Stimulated activated CD8-positive, alpha-beta memory T cell treated with anti-CD3 and anti-CD28 coated beads, Interleukin-4, amount 100 ng/mL, for 1 hour (primary cell): ENCODE results near the gene PRSS36.
"Not testable (repeated sequence)": the region's sequence is repeated elsewhere in the genome, so short reads cannot be mapped to it uniquely, and the experiment has no call there.

Source experiments
- DNase-seq, 2 donors: peaks; one replicate each; pipeline ENCODE4 v3.0.0-alpha.2; 2020; ENCODE audit warnings: low read depth in 2 of 2, low spot score in 1 of 2

The PRSS36 gene

DNA sequence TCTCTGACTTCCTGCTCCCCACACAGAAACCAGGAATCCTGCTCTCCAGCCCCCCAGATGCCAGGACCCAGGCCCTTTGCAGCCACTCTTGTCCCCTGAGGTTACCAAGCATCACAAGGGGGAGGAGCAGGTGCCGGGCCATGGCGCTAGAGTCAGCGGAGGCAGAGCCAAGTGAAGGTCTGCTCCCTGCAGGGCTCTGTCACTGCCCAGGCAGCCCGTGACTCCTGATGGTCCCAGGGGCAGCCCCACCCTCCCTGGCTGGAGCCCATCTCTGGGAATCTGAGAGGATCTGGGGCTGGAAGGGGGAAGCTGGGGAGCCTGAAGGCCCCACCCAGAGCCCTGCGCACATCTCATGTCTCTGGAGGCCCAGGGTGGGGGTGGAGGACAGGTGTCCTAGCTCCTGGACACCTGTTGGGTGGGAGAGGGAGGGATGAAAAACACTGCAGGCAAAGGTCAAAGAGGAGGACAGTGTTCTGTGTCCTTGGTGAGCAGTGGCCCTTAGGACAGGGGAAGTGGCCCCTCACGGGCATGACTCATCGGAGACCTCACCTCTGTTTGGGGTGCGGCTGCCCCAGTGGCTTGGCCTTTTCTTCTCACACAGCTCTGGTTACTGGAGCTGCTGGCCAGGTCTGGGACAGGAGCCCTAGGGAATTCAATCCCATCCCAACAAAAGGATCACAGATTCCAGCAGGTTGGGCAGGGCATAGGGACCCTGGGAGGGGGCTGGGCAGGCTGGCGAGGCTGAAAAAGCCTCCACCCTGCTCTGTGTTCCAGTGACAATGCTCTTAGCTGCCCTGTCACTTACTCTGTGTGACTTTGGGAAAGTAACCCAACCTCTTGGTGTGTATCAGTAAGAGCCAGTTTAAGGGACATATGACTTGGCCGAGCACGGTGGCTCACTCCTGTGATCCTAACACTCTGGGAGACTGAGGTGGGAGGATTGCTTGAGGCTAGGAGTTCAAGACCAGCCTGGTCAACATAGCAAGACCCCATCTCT is at the start of gene PRSS36:
Gene PRSS36 (minus strand): TSS at position 173 of the 997 bp plus-strand sequence. CDS start 31 bp downstream, at position 142.
- DNase-seq, result no peak

DNA sequence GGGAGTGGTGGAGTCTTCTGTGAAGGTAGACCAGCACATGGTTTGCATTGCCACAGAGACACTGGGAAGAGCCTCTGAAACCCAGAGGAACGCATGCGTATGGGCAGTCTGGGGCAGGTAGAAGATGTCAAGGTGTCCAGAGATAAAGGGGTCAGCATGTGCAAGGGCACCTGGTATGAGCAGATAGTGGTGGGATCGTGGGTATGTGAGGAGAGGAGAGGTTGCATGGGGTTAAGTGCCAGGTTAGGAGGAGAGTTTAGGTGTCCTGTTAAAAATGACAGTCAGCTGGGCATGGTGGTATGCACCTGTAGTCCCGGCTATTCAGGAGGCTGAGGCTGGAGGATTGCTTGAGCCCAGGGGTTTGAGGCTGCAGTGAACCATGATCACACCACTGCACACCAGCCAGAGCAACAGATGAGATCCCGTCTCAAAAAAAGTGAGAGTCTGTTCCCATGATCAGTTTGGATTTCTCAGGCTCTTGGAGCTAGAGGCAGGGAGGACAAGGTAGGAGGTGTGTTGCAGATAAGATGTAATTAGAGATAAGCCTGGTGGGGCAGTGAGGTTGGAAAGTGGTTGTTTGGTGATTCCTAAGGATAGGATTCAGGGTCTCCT is 49.7 kb upstream of the PRSS36 start:
- DNase-seq, result no peak

GRCh38 chr16:31198207-31198882 is 48.5 kb upstream of the PRSS36 start:
- no peak for DNase-seq

DNA sequence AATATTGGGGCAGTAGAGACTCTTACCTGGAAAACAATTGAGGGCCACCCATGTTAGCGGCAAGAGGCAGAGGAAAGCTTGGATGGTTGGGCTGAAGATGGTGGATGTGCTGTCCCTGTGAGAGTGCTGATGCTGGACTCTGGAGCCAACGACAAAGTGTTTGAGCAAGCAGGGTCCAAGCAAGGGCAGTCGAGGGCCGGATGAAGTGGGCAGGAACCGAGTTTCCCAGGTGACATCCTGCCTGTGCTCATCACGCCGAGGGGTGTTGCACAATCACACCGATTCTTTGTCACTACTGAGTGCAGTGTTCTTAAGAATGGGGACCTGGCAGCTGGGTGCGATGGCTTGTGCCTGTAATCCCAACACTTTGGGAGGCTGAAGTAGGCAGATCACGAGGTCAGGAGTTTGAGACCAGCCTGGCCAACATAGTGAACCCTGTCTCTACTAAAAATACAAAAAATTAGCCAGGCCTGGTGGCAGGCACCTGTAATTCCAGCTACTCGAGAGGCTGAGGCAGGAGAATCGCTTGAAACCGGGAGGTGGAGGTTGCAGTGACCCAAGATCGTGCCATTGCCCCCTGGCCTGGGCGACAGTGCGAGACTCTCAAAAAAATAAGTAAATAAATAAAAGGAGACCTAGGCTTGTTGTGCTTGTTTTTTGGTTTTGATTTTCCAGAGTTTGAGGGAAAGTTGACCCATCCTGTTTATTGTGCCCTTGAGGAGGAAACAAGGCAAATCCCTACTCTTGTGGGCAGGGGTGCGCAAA is 46.6 kb upstream of the PRSS36 start:
- DNase-seq, result no peak

DNA sequence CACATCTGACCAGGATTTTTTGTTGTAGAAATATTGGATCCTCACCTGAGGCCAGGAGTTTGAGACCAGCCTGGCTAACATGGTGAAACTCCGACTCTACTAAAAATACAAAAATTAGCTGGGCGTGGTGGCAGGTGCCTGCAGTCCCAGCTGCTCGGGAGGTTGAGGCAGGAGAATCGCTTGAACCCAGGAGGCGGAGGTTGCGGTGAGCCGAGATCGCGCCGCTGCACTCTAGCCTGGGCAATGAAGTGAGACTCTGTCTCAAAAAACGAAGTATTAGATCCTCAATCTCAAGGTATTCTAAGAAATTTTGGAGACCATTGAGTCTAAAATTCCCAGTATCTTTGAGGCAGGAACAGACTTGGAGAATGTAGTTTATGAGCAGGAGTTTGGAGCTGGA is 46.0 kb upstream of the PRSS36 start:
- DNase-seq, result not testable (repeated sequence)

DNA sequence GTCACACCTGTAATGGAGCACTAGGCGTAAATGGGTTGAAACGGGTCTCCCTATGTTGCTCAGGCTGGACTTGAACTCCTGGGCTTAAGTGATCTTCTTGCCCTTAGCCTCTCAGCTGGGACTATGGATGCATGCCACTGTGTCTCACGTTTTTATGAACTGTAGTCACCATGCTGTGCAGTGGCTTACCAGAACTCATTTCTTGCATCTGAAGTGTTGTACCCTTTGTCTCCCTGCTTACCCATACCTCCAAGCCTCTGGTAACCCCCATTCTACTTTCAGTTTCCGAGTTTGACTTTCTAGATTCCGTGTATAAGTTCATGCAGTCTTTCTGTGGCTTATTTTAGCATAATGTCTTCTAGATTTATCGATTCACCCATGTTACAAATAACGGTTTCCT is 45.0 kb upstream of the PRSS36 start:
- DNase-seq, result no peak

DNA sequence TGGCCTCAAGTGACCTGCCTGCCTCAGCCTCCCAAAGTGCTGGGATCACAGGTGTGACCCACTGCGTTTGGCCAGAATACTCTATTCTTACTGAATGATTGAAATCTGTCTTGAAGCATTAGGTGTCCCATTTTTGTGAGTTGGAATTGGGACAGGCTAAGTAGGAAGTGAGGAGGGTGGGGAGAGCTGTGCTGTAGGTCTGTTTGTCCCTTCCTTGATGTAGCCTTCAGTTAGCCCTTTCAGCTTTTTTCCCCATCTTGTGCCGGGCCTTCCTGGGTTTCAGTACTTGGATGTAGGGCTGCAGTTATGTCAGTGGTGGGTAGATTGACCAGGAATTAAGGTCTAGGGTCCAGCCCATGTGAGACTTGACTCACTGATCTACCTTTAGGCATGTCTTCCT is 44.0 kb upstream of the PRSS36 start:
- DNase-seq, result no peak

DNA sequence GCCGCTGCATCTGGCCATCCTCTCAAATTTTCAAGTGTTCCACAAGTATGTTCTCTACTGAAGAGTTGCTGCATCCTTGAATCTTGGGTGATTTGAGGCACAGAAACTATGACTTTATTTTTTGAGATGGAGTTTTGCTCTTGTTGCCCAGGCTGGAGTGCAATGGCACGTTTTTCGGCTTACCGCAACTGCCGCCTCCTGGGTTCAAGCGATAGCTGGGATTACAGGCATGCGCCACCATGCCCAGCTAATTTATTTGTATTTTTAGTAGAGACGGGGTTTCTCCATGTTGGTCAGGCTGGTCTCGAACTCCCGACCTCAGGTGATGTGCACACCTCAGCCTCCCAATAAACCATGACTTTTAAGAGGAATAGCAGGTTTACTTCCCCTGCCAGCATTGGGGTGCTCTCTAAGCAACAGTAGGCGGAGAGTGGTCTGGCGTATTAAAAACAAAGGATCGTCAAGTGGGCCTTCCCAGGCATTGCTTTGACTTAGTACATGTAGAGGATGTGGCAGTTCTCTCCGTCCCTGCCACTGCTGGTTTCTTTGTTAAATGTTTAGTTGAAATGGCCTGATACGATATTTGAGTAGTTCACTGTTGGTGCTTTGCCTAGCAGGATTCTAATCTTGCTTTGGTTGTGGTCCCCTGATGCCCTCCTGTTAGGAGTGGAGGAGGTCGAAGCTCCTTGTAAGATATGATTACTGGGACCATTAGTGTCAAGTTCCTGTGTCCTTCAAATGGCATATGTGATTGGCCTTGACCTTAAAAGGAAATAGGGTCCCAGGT is 43.2 kb upstream of the PRSS36 start:
- DNase-seq, result no peak

DNA sequence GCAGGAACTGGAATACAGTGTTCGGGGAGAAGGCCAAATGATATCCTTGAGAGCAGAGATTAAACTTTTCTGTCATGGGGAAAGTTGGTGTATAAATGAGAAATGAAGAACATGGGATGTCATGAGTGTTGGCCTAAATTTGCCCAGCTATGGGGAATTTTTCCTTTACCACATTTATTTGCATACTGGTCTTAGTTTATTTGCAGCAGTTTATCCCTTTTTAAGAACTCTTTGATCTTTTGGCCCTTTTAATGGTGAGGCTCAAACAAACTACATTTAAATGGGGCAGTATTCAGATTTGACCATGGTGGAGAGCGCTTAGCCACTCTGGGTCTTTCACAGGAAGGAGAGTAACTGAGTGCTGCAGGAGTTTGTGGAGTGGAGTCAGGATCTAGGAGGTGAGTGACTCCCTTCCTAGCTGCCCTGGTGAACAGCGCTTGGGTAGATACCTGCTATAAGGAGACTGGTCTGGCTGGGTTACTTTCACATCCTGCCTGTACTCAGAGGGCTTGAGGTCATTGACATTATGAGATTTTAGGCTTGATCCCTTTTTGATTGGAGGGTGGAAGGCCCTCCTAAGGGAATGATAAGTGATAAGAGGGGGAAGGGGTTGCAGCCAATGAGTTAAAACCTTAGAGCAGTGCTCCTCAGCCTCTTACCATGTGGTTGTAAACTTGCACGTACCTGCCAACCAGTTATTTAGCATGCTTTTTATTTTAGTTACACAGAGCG is 42.0 kb upstream of the PRSS36 start:
- no peak for DNase-seq

GRCh38 chr16:31190818-31191444 is 41.1 kb upstream of the PRSS36 start:
- no peak for DNase-seq

DNA sequence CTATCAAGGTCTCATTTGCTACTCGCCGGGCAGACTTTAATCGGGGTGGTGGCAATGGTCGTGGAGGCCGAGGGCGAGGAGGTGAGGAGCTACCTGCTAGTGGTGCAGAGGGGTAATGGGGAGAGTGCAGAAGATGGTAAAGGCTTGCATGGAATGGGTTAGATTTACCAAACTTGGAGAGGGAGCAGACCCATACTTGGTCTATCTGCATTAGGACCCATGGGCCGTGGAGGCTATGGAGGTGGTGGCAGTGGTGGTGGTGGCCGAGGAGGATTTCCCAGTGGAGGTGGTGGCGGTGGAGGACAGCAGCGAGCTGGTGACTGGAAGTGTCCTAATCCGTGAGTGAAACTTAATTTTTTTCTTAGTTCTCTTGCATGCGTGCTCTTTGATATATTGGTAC is 40.2 kb upstream of the PRSS36 start:
- no peak for DNase-seq

DNA sequence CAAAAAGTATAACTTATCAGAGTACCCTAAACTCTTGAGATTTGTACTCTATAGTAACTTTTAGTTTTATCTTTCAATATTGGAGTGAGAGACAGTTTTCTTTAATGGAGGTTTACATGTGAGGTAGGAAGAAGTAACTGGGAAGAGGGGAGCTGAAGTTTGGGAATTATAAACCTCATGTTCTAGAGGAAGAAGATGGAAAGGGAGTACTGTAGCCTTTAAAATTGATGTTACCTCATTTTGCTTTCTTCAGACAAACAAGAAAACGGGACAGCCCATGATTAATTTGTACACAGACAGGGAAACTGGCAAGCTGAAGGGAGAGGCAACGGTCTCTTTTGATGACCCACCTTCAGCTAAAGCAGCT is 39.5 kb upstream of the PRSS36 start:
- DNase-seq, result no peak

- DNase-seq, result no peak
These were observed 38.9 kb upstream of the PRSS36 start for GRCh38 chr16:31188450-31189411.

- DNase-seq, result no peak
These were observed 37.9 kb upstream of the PRSS36 start for GRCh38 chr16:31187808-31188189.

- DNase-seq, result no peak
These were observed 37.3 kb upstream of the PRSS36 start for GRCh38 chr16:31186930-31187807.

- no peak for DNase-seq
These were observed 36.3 kb upstream of the PRSS36 start for GRCh38 chr16:31186176-31186575.

DNA sequence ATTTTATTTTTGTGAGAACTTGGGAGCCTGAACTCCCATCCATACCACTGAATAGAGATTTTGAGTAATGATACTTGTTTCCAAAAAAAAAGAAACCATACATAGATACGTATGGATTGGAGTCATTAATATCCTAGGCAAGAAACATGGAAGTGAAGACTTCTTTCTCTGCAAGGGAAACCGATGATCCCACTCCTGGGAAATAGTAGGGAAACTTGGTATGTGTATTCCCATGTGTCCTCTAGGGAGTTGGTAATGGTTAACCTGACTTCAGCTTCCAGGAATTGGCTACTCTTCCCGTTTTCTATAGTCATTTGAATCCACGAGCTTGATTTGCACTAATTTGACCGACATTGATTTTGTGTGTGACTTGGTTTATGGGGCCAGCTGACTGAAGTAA is 35.5 kb upstream of the PRSS36 start:
- DNase-seq, result no peak
